Left colon (tissue), 2 donors: ENCODE data around the gene RFTN1. TPM values are rescaled to one million over a fixed set of nuclear protein-coding genes. Genes with fewer than 3 reads are reported as not detected.

Experiments
- ATAC-seq: fragments of 200-7000 bp; cut with Tn5 transposase; one replicate; pipeline ENCODE4 v1.9.1; 2020; ENCODE audit warnings: mild to moderate bottlenecking, moderate library complexity
- DNase-seq, 2 donors: peaks; one replicate each; pipeline ENCODE4 v3.0.0-alpha.2; 2020
- intact Hi-C, 2 donors: fragments of 100-400 bp; cut with DNase I in 1 of 2; cut with micrococcal nuclease in 1 of 2; formaldehyde crosslinking; loops; one replicate each; pipeline versions ENCODE4 v1.11.2 to v1.14.0; 2022; cut with DNase I, micrococcal nuclease
- total RNA-seq, 2 donors: library from RNA; stranded (reverse); fragmentation: NEBNext Ultra II Directional; extraction: Animal tissue kit (Norgen Biotek cat#: 25700); gene quantifications; one replicate each; pipeline ENCODE4 v1.2.1, GENCODE V29; 2021
- donor health status: DM: no; HTN: no; CAD: no.
- donor health status: DM: yes; HTN: yes; CAD: no.

Gene RFTN1
- total RNA-seq, 2 donors from 2014 or later = 5.3 to 10.0 TPM

- ATAC-seq (no peak), DNase-seq (no peak)
- intact Hi-C loops = no loop called here
Measured at GRCh38 chr3:16510620-16511319, 2.7 kb downstream of the RFTN1 start.

GRCh38 chr3:16509721-16510619, 3.5 kb downstream of the RFTN1 start:
- DNase-seq = no peak

GRCh38 chr3:16508591-16508995, 4.9 kb downstream of the RFTN1 start:
- intact Hi-C loops = no loop called here
- no peak for ATAC-seq
- DNase-seq = no peak

More at GRCh38 chr3:16509721-16510619, 3.5 kb downstream of the RFTN1 start:
- intact Hi-C loops = no loop called here
- ATAC-seq = no peak

- DNase-seq = no peak
- intact Hi-C loops = no loop called here
- no peak for ATAC-seq
Measured at GRCh38 chr3:16508243-16508578, 5.3 kb downstream of the RFTN1 start.

- intact Hi-C loops = no loop called here
Measured at GRCh38 chr3:16507578-16508242, 5.8 kb downstream of the RFTN1 start.

GRCh38 chr3:16506884-16507577, 6.5 kb downstream of the RFTN1 start:
- DNase-seq (no peak), ATAC-seq (no peak)
- intact Hi-C loops = no loop called here

More at GRCh38 chr3:16507578-16508242, 5.8 kb downstream of the RFTN1 start:
- no peak for ATAC-seq
- DNase-seq = no peak

GRCh38 chr3:16506451-16506850, 7.0 kb downstream of the RFTN1 start:
- DNase-seq (no peak), ATAC-seq (no peak)
- intact Hi-C loops = no loop called here

- intact Hi-C loops = no loop called here
- no peak for DNase-seq
- ATAC-seq = no peak
Measured at GRCh38 chr3:16504692-16505091, 8.8 kb downstream of the RFTN1 start.

- intact Hi-C loops = no loop called here
- DNase-seq (no peak), ATAC-seq (no peak)
Measured at GRCh38 chr3:16504242-16504641, 9.3 kb downstream of the RFTN1 start.

GRCh38 chr3:16503191-16503776, 10.2 kb downstream of the RFTN1 start:
- DNase-seq (no peak), ATAC-seq (no peak)
- intact Hi-C loops = no loop called here

GRCh38 chr3:16502347-16502908, 11.1 kb downstream of the RFTN1 start:
- no peak for ATAC-seq
- intact Hi-C loops = no loop called here
- DNase-seq = no peak

- ATAC-seq = no peak
- intact Hi-C loops = no loop called here
- DNase-seq = no peak
Measured at GRCh38 chr3:16501376-16501775, 12.1 kb downstream of the RFTN1 start.

- ATAC-seq = no peak
- no peak for DNase-seq
- intact Hi-C loops = no loop called here
Measured at GRCh38 chr3:16500911-16501310, 12.6 kb downstream of the RFTN1 start.

- DNase-seq (no peak), ATAC-seq (no peak)
- intact Hi-C loops = no loop called here
Measured at GRCh38 chr3:16500093-16500492, 13.4 kb downstream of the RFTN1 start.

- no peak for ATAC-seq
- no peak for DNase-seq
- intact Hi-C loops = no loop called here
Measured at GRCh38 chr3:16499351-16499750, 14.1 kb downstream of the RFTN1 start.

- no peak for ATAC-seq
- DNase-seq = no peak
- intact Hi-C loops = no loop called here
Measured at GRCh38 chr3:16498130-16498890, 15.2 kb downstream of the RFTN1 start.

- intact Hi-C loops = no loop called here
- DNase-seq (no peak), ATAC-seq (no peak)
Measured at GRCh38 chr3:16496408-16497222, 16.9 kb downstream of the RFTN1 start.
